Fibroblast of lung (primary cell): ENCODE results near the gene FAM107B.

Experiments used
- EZH2 ChIP-seq: IDR thresholded peaks from 2 replicates; pipeline ENCODE4 v1.5.1; 2012; ENCODE audit warnings: low read length, control low read depth, mild to moderate bottlenecking; ENCODE audit errors: missing control alignments
- TF ChIP-seq, protein P1 (sequence below), 2 donors: IDR thresholded peaks in 1 of 2; conservative IDR thresholded peaks in 1 of 2; 1 replicate in 1 of 2; 2 replicates in 1 of 2; pipeline ENCODE4 v1.5.1; 2011 to 2012; ENCODE audit warnings: low read length in 2 of 2, control low read depth in 1 of 2, inconsistent platforms in 1 of 2, low read depth in 1 of 2, mild to moderate bottlenecking in 1 of 2

- TF ChIP-seq, protein P1, sequence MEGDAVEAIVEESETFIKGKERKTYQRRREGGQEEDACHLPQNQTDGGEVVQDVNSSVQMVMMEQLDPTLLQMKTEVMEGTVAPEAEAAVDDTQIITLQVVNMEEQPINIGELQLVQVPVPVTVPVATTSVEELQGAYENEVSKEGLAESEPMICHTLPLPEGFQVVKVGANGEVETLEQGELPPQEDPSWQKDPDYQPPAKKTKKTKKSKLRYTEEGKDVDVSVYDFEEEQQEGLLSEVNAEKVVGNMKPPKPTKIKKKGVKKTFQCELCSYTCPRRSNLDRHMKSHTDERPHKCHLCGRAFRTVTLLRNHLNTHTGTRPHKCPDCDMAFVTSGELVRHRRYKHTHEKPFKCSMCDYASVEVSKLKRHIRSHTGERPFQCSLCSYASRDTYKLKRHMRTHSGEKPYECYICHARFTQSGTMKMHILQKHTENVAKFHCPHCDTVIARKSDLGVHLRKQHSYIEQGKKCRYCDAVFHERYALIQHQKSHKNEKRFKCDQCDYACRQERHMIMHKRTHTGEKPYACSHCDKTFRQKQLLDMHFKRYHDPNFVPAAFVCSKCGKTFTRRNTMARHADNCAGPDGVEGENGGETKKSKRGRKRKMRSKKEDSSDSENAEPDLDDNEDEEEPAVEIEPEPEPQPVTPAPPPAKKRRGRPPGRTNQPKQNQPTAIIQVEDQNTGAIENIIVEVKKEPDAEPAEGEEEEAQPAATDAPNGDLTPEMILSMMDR (conservative IDR thresholded peaks at IDR 0.05 in 1 of 2, IDR thresholded peaks at IDR 0.05 in 1 of 2; ENCODE audit: low read depth in 1 of 2, low read length in 2 of 2), result peak; percentile 8 to 29
- no peak for TF ChIP-seq EZH2
These were observed 156.8 kb downstream of the FAM107B start for GRCh38 chr10:14617852-14618251.
